BLaER1 treated with 17β-estradiol and CSF1 and Interleukin-3, amounts not matched to agents 10 nM and 100 nM (cell line): Measurements from ENCODE around the gene TRPV2.

Source experiments
- H3K27ac ChIP-seq, 11 experiments: shearing (Covaris generic); formaldehyde crosslinking; 2 replicates each; pipeline ENCODE4 v1.8.1; 2022
- H3K27me3 ChIP-seq, 11 experiments: shearing (Covaris generic); formaldehyde crosslinking; 2 replicates each; pipeline ENCODE4 v1.8.1; 2022
- H3K36me3 ChIP-seq, 11 experiments: shearing (Covaris generic); formaldehyde crosslinking; 2 replicates each; pipeline ENCODE4 v1.8.1; 2022
- H3K4me1 ChIP-seq, 10 experiments: shearing (Covaris generic); formaldehyde crosslinking; 2 replicates each; pipeline ENCODE4 v1.8.1; 2022
- H3K4me2 ChIP-seq, 11 experiments: shearing (Covaris generic); formaldehyde crosslinking; 2 replicates each; pipeline ENCODE4 v1.8.1; 2022
- H3K4me3 ChIP-seq, 10 experiments: shearing (Covaris generic); formaldehyde crosslinking; 2 replicates each; pipeline ENCODE4 v1.8.1; 2022
- H3K9ac ChIP-seq, 11 experiments: shearing (Covaris generic); formaldehyde crosslinking; 2 replicates each; pipeline ENCODE4 v1.8.1; 2022
- H3K9me3 ChIP-seq, 11 experiments: shearing (Covaris generic); formaldehyde crosslinking; replicated peaks in 1 of 11; 2 replicates each; pipeline ENCODE4 v1.8.1; 2022
- H4K20me1 ChIP-seq, 11 experiments: shearing (Covaris generic); formaldehyde crosslinking; 2 replicates each; pipeline ENCODE4 v1.8.1; 2022
- Cebpa-rat ChIP-seq, 11 experiments: shearing (Covaris generic); IDR thresholded peaks; 2 replicates each; pipeline ENCODE4 v1.8.1; 2022

Gene TRPV2

DNA sequence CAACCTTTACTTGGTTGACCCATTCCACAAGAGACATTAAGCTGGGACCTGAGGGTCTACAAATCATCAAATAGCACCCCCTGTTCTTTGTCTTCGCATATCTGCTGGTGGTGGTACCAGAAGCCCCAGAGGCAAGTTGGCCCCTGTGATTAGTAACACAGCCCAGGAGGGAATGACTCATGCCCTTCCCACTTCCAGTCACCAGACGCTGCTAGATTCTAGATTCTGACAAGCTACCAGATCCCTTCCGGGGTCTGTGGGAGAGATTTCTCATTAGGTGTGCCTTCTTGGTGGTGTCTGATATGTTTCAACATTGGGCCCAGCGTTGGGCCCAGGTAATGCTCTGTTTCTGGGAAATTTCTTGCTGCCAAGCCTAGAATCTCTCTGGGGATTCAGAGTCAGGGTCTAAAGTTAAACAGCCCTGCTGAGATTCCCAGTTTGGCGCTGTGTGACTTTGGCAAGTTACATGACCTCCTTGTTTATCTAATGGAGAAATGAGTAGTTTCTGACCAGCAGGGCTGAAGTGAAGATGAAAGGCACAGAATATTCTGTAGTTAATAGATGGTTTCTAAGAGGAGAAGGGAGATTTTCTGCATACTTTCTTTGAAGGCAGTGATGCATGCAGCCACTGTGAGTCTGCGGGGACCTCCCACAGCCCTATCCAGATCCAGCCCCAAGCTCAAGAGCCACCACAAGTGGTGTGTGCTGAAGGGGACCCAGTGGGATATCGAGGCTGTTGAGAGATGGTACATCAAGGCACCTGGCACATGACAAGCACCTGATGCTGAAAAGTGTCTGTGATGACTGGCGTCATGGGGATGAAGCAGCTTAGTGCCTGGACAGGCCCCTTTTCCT is 3.9 kb downstream of the TRPV2 start:
- peaks cover 9 to 67% (median 34%) of the 10 kb centered on the region in 11 experiments; a peak in 19 of 22 replicates for H3K36me3 ChIP-seq
- H3K4me1 ChIP-seq = peaks cover 53 to 65% (median 62%) of the 10 kb centered on the region in 10 experiments
- peak overlapping the region in 10 of 11 experiments; percentile 20 to 67 (median 48); a peak in 19 of 22 replicates for H3K9ac ChIP-seq
- peaks cover 3 to 76% (median 33%) of the 10 kb centered on the region in 11 experiments; a peak in 18 of 22 replicates for H4K20me1 ChIP-seq
- peak overlapping the region in 8 of 10 experiments; percentile 17 to 91 (median 43); a peak in 12 of 20 replicates for H3K4me3 ChIP-seq
- no peak for TF ChIP-seq Cebpa-rat (IDR thresholded peaks at IDR 0.05)
- peak overlapping the region; percentile 91 to 99 (median 98) for H3K4me2 ChIP-seq
- H3K9me3 ChIP-seq = no peaks in the 10 kb centered on the region
- H3K27ac ChIP-seq = peak overlapping the region; percentile 60 to 96 (median 90)
- peaks cover 0 to 3% (median 0%) of the 10 kb centered on the region in 11 experiments; a peak in 1 of 22 replicates for H3K27me3 ChIP-seq

DNA sequence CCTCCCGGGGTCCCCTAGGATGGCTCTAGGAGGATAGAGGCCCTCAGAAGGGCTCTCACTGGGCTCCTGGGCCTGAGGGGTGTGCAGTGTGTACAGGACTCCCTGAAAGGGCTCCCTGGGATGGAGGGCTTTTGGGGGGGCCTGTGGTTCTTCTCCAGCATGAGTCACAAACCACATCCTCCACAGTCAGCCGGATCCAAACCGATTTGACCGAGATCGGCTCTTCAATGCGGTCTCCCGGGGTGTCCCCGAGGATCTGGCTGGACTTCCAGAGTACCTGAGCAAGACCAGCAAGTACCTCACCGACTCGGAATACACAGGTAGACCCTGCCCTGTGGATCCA is 4.5 kb downstream of the TRPV2 start:
- Histone ChIP-seq H3K9ac (peak overlapping the region in 10 of 11 experiments; percentile 20 to 67 (median 48); a peak in 17 of 22 replicates), H3K4me2 (peak overlapping the region; percentile 91 to 99 (median 98)), H3K9me3 (no peaks in the 10 kb centered on the region), H4K20me1 (peaks cover 3 to 78% (median 33%) of the 10 kb centered on the region in 11 experiments; a peak in 18 of 22 replicates), H3K4me3 (peak overlapping the region in 8 of 10 experiments; percentile 17 to 91 (median 43); a peak in 12 of 20 replicates), H3K4me1 (peaks cover 50 to 61% (median 57%) of the 10 kb centered on the region in 10 experiments), H3K36me3 (peaks cover 9 to 71% (median 34%) of the 10 kb centered on the region in 11 experiments; a peak in 19 of 22 replicates), H3K27ac (peak overlapping the region in 10 of 11 experiments; percentile 50 to 96 (median 86); a peak in 18 of 22 replicates), H3K27me3 (peaks cover 0 to 3% (median 0%) of the 10 kb centered on the region in 11 experiments; a peak in 1 of 22 replicates)
- TF ChIP-seq Cebpa-rat (IDR thresholded peaks at IDR 0.05) = no peak

DNA sequence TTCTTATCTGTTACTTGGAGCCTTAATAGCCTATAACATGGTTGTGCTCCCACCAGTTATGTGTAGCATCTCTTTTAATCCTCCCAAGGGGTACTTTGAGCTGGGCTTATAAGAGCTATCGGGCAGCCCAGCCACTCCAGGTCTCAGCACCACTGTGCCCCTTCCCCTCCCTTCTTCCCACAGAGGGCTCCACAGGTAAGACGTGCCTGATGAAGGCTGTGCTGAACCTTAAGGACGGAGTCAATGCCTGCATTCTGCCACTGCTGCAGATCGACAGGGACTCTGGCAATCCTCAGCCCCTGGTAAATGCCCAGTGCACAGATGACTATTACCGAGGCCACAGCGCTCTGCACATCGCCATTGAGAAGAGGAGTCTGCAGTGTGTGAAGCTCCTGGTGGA is 7.0 kb downstream of the TRPV2 start:
- no peak for TF ChIP-seq Cebpa-rat (IDR thresholded peaks at IDR 0.05)
- peaks cover 9 to 93% (median 43%) of the 10 kb centered on the region in 11 experiments; a peak in 21 of 22 replicates for H3K36me3 ChIP-seq
- H3K9me3 ChIP-seq = no peaks in the 10 kb centered on the region
- no peak overlapping the region for H3K27ac ChIP-seq
- no peak overlapping the region for H3K4me2 ChIP-seq
- H4K20me1 ChIP-seq = peaks cover 3 to 97% (median 40%) of the 10 kb centered on the region in 11 experiments; a peak in 18 of 22 replicates
- H3K4me3 ChIP-seq = no peak overlapping the region
- peaks cover 0 to 3% (median 0%) of the 10 kb centered on the region in 11 experiments; a peak in 1 of 22 replicates for H3K27me3 ChIP-seq
- no peak overlapping the region for H3K9ac ChIP-seq
- H3K4me1 ChIP-seq = peaks cover 34 to 42% (median 36%) of the 10 kb centered on the region in 10 experiments

DNA sequence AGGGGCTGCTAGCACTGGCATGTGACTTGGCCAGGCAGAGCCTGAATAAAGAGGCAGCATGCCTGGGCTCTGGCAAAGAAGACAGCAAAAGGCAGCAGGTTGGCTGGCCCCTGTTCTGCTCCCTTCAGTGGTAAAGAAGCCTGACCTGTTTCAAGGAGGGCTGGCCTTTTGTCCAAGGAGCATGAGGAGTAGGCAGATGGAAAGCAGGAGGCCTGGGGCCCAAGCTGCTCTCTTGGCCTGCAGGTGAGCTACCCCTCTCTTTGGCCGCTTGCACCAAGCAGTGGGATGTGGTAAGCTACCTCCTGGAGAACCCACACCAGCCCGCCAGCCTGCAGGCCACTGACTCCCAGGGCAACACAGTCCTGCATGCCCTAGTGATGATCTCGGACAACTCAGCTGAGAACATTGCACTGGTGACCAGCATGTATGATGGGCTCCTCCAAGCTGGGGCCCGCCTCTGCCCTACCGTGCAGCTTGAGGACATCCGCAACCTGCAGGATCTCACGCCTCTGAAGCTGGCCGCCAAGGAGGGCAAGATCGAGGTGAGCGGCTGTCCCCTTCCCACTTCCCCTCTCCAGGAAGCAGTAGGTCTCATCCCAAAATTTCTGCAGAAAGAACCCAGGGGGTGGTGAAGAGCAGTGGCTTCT is 8.0 kb downstream of the TRPV2 start:
- Histone ChIP-seq H3K27ac (no peak overlapping the region), H3K4me1 (peaks cover 26 to 39% (median 27%) of the 10 kb centered on the region in 10 experiments), H3K4me3 (no peak overlapping the region), H3K36me3 (peaks cover 9 to 93% (median 39%) of the 10 kb centered on the region in 11 experiments; a peak in 21 of 22 replicates), H3K9ac (no peak overlapping the region), H4K20me1 (peaks cover 3 to 97% (median 37%) of the 10 kb centered on the region in 11 experiments; a peak in 18 of 22 replicates), H3K4me2 (no peak overlapping the region), H3K27me3 (peaks cover 0 to 3% (median 0%) of the 10 kb centered on the region in 11 experiments; a peak in 1 of 22 replicates), H3K9me3 (no peaks in the 10 kb centered on the region)
- no peak for TF ChIP-seq Cebpa-rat (IDR thresholded peaks at IDR 0.05)

DNA sequence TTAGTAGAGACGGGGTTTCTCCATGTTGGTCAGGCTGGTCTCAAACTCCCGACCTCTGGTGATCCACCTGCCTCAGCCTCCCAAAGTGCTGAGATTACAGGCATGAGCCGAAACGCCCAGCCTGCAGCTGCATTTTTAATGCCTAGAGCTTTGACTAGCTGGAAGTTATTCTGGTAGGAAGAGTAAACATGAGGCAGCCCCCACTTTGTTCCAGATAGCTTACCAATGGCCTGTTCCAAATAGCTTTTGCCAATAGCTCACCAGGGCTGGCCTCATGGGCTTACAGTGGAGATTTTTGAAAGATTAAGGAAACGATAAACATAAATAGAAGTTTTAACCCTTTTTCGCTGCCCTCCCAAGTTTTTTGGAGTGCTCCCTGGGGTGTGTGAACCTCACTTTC is 9.8 kb downstream of the TRPV2 start:
- no peak overlapping the region for H3K4me3 ChIP-seq
- H3K9ac ChIP-seq = no peak overlapping the region
- H4K20me1 ChIP-seq = peaks cover 1 to 94% (median 20%) of the 10 kb centered on the region in 11 experiments; a peak in 15 of 22 replicates
- no peak for TF ChIP-seq Cebpa-rat (IDR thresholded peaks at IDR 0.05)
- H3K27ac ChIP-seq = no peak overlapping the region
- H3K9me3 ChIP-seq = no peaks in the 10 kb centered on the region
- H3K4me1 ChIP-seq = peaks cover 7 to 21% (median 16%) of the 10 kb centered on the region in 10 experiments
- H3K27me3 ChIP-seq = peaks cover 0 to 3% (median 0%) of the 10 kb centered on the region in 11 experiments; a peak in 1 of 22 replicates
- peaks cover 9 to 98% (median 45%) of the 10 kb centered on the region in 11 experiments; a peak in 21 of 22 replicates for H3K36me3 ChIP-seq
- H3K4me2 ChIP-seq = no peak overlapping the region

DNA sequence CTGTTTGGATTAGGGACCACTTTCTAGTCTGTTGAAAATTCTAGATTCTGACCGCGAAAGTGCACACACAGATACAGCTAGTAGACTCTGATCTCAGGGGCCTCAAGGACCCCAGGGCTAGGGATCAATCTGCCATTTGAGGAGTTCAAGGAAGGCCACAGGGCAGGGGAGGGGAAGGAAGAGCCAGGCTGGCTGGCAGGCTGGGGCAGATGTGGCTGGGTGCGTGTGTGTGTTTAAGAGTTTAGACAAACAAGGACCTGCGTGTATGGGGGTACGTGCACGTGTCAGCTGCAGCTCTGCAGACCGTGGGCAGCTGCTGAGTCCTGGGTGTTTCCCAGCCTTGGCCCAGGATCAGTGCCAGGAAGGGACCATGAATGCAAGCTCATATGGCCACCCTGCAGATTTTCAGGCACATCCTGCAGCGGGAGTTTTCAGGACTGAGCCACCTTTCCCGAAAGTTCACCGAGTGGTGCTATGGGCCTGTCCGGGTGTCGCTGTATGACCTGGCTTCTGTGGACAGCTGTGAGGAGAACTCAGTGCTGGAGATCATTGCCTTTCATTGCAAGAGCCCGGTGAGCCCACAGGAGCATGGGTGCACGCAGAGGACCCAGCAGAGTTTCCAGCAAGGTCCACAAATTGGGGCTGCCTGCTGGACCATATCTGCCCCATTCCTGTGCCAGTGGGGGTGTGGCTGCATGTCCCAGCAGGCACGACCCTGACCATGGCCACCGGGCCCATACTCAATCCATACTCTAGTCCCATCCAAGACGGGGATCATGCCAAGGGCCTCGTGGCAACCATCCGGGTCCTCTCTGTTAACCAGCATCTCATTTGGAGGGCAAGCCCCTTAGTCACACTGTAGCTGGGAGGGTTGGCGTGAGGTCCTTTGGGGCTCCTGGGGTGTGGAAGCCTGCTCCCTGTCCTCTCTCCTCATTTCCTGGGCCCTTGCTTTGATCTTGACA is 10.6 kb downstream of the TRPV2 start:
- TF ChIP-seq Cebpa-rat (IDR thresholded peaks at IDR 0.05) = no peak
- Histone ChIP-seq H3K36me3 (peaks cover 9 to 98% (median 45%) of the 10 kb centered on the region in 11 experiments; a peak in 21 of 22 replicates), H3K27ac (no peak overlapping the region), H3K4me3 (no peak overlapping the region), H3K9me3 (no peaks in the 10 kb centered on the region), H4K20me1 (peaks cover 0 to 86% (median 12%) of the 10 kb centered on the region in 11 experiments; a peak in 12 of 22 replicates), H3K4me2 (no peak overlapping the region), H3K27me3 (peaks cover 0 to 3% (median 0%) of the 10 kb centered on the region in 11 experiments; a peak in 1 of 22 replicates), H3K4me1 (peaks cover 0 to 13% (median 8%) of the 10 kb centered on the region in 10 experiments; a peak in 12 of 20 replicates), H3K9ac (no peak overlapping the region)

DNA sequence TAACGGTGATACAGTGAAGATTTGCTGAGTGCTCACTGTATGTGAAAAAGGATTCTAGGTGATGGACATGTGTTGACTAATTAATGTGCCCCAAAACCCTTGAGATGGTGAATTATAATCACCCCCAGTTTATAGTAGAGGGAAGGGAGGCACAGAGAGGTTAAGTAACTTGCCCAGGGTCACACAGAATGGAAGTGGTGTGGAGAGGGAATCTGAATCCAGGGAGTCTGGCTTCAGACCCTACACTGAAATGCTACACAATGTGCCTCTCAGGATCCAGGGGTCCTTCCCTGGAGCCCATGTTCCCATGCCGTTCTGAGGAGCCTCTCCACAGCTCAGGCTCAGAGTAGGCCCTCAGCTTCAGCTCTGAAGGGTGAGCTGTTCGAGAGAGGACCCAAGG is 11.6 kb downstream of the TRPV2 start:
- Histone ChIP-seq H3K4me1 (peaks cover 0 to 12% (median 8%) of the 10 kb centered on the region in 10 experiments; a peak in 11 of 20 replicates), H3K4me3 (no peak overlapping the region), H3K36me3 (peaks cover 9 to 95% (median 45%) of the 10 kb centered on the region in 11 experiments; a peak in 21 of 22 replicates), H3K9me3 (no peaks in the 10 kb centered on the region), H3K27me3 (peaks cover 0 to 3% (median 0%) of the 10 kb centered on the region in 11 experiments; a peak in 1 of 22 replicates), H3K9ac (0 out of 22 replicates have a peak overlapping the region, but pooled peaks of 1 of the 11 experiments have one; percentile 1), H3K27ac (no peak overlapping the region), H3K4me2 (no peak overlapping the region; a peak in 1 of 22 replicates), H4K20me1 (peaks cover 0 to 83% (median 12%) of the 10 kb centered on the region in 11 experiments; a peak in 11 of 22 replicates)
- TF ChIP-seq Cebpa-rat (IDR thresholded peaks at IDR 0.05) = no peak
